ENCODE results near the gene ZNF710.

DNA sequence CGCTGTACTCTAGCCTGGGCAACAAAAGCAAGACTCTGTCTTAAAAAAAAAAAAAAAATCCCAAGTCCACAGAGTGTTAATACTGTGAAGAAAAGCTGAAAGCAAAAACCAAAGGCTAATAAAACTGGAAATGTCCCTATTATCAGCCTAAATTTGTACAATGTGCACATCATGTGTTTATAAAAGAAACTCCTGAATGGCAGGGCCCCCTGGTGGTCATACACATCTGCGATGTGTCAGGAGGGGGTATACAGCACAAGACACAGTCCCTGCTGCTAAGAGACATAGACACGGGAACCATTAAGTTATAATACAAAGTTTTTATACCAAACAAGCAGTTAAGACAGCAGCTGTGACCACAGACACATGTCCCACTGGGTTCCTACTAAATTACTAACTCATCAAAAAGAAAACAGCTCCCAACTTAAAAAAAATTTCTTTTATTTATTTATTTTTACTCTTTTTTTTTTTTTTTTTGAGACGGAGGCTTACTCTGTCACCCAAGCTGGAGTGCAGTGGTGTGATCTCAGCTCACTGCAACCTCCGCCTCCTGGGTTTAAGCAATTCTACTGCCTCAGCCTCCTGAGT lies 70.2 kb downstream of the ZNF710 start:
- TF ChIP-seq, protein P1, sequence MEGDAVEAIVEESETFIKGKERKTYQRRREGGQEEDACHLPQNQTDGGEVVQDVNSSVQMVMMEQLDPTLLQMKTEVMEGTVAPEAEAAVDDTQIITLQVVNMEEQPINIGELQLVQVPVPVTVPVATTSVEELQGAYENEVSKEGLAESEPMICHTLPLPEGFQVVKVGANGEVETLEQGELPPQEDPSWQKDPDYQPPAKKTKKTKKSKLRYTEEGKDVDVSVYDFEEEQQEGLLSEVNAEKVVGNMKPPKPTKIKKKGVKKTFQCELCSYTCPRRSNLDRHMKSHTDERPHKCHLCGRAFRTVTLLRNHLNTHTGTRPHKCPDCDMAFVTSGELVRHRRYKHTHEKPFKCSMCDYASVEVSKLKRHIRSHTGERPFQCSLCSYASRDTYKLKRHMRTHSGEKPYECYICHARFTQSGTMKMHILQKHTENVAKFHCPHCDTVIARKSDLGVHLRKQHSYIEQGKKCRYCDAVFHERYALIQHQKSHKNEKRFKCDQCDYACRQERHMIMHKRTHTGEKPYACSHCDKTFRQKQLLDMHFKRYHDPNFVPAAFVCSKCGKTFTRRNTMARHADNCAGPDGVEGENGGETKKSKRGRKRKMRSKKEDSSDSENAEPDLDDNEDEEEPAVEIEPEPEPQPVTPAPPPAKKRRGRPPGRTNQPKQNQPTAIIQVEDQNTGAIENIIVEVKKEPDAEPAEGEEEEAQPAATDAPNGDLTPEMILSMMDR (conservative IDR thresholded peaks at IDR 0.05; ENCODE audit: low read length), result peak; percentile 95
- no peak for TF ChIP-seq EZH2phosphoT487 (IDR thresholded peaks at IDR 0.05; ENCODE audit: borderline replicate concordance, low read depth, low read length)

Measured in OCI-LY7 (cell line).